GM18526 (cell line): ENCODE results near the gene OR2AT4.

ENCODE experiments used
- POLR2A ChIP-seq: IDR thresholded peaks from 3 replicates; pipeline ENCODE4 v1.6.1; 2011; ENCODE audit not compliant: insufficient read length; ENCODE audit errors: extremely low read depth

OR2AT4 gene

DNA sequence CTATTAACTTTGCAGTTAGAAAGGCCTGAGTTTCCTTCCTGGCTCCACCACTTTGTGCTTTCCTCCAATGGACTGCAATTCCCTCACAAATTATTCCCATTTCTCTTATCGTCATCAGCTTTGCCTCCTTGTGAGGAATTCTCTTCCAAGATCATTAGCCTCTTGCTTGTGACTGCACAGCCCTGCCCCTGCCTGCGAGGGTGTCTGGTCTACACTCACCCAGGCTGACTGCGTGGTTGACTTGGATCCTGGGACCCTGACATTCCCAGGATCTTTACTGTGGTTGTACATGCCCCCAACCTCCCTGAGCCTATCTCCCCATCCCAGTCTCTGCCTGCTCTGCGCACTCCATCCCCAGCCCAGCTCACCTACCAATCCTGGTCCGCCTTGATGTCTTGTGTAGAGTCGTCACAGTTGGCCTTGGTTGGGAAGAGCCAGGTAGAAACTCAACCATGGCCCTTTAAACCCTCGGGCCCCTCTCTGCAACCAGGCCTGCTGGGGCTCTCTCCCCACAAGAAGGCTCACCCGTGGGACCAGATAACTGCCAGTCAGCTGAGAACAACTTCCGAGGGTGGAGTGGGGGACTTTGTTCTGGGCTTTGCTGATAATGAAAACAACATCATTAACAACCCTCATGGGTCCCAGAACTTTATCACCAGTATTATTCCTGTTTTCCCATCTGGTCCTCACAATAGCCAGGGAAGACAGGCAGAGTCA, at the start of gene OR2AT4:
Gene OR2AT4, minus strand, starts transcription at position 421 of the 717 bp plus-strand sequence.
- TF ChIP-seq POLR2A: no peak

DNA sequence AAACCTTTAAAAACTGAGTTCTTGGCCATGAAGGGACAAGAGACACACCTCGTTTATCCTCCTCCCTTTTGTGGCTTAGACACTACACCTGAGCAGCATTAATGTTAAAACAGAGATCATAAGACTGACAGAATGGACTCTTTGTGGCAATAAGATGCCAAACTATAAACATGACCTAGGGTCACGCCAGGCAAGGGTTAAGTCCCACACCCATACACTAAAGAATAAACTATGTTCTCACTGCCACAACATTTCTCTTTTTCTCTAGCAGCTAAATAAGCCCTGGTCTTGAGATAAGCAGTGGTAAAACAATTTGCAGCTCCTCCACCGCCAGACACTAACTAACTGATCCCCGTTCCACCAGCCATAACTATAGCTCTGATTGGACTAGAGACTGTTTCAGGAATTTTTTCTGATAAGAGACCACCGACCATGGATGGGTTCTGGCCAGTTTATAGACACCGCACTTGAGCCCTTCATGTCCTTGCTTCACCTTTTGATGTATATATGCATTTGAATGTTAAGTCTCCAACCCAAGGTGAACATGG, 49.4 kb upstream of the OR2AT4 start:
- TF ChIP-seq POLR2A: no peak

DNA sequence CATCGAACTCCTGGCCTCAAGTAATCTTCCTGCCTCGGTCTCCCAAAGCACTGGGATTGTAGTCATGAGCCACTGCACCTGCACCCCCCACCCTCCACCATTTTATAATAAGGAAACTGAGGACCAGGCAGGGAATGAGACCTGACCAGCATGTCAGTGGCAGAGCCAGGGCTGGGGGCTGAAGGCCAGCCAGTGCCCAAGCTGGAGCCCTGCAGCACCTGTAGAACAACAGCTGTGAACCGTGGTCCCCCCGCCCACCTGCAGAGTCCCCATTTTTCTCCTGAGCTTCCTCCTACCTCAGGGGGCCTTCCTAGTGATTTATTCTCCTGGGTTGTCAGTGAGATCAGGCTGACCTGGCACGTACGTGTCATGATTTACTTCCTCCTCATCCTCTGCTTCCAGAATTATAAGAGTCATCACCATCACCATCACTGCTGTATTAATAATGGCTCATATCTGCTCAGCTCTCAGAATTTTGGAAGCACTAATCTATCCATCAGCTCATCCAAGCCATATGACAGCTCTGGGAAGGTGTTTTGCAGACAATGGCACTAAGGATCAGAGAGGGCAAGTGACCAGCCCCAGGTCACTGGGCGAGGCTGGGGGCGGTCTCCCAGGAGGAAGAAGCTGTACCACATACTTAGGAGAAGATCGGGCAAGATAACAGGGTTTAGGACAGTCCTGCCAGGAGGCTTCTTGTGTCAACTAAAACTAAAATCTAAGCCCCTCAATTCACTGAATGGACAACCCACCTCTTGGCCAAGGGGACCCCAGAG, 48.7 kb upstream of the OR2AT4 start:
- no peak for TF ChIP-seq POLR2A

DNA sequence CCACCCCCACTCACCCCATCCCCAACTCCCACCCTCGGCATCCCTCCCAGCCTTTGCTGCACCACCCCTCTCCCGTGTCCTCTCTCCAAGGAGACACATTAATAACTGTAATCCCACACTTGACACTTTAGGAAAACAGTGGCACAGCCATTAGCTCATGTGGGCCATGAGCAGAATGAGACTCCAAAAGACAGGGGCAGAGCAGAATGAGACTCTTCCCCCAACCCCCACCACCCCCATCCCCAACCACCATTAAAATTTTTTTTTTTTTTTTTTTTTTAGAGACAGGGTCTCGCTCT, 48.0 kb upstream of the OR2AT4 start:
- no peak for TF ChIP-seq POLR2A

DNA sequence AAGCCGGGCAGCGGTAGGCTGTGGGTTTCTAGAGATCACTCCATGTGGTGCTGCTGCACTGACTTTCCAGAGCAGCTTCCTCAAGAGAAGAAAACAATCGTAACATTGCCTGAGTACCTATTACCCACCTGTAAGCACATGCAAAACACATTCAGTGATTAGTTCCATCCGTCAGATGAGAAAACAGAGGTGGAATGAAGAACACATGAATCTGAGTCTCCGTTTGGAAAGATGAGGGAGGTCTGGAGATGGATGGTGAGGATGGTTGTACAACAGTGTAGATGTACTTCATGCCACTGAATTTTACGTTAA, 46.7 kb upstream of the OR2AT4 start:
- no peak for TF ChIP-seq POLR2A

DNA sequence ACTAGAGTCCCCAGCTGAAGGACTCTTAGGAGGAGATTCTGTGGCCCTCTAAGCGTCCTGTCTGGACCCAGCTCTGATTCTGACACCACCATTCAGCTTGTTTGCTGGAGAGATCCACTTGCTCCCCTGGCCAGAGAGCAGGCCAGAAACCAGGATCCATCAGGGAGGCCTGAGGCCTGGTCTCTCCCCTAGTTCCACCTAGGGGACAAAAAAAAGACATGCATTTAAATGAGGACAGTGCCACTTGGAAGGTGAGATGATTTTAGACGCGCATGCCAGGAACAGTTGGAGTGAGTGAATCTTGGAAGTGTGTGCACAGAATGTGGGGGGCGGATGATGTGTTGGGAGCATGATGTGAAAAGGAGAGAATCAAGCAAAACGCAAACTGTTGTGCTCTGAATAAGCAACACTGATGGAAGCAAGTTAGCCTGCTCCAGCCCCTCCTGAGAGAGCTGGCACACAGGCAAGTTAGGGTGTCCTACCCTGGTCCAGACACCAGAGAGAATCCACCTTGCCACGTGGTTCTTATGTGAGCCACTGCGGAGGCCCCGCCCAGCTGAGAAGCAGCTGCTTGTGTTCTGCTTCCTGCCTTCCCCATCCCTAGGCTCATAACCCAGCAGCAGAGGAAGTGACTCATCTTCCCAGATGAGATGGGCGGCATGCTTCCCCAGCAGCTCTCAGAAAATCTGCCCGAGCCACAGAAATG, 46.2 kb upstream of the OR2AT4 start:
- TF ChIP-seq POLR2A: no peak

DNA sequence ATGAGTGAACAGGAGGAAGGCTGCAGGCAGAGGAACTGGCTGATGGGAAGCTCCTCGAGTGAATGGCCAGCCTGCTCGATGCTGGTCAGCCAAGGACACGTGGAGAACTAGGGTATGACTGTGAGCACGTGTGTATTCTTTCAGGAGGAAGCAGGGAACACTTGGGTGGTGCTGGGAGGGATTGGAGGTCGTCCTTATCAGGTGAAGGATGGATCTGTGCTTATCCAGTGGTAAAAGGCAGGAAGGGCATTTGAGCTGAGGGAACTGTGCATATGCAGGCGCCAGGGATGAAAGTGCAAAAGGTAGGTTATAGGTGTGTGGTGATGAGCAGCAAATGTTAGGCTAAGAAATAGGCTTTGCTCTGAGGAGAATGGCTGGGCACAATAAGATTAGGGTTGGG, 44.5 kb upstream of the OR2AT4 start:
- no peak for TF ChIP-seq POLR2A

DNA sequence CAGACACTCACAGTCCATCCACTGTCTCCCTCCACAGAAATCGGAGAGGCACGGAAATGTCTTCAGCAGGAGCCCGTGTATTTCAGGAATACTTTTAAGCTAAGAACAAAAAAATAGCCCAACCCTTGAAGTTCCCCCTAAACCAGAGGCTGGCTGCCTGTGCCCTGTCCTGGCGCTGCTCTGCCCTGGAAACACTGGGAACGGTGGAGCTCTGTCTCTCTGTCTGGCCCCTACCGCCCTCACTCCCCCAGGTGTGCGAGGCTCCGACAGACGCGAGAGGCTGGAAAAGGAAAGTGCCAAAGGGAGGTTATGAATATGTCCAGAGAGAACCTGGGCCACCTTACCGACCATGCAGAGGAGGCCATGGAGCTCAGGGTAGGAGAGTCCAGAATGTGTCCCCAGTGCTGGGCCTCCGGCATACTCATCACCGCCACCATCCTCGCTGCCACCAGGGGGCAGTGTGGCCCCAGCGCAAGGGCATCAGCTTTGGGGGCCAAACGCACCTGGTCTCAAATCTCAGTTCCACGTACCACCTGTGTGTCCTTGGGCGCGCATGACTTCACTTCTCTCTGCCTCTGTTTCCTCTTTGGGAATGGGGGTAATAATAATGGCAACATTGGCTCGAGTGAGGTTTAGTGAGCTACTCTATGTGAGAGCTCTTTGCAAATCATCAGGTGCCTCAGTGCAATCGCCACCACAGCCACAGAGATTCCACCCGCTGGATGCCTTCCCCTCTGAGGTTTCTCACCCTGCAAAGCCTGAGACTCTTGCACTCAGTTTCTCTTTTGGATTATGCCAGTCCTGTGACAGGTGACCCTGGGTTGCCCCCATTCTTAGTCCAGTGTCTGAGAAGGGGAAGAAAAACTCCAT, 43.8 kb upstream of the OR2AT4 start:
- no peak for TF ChIP-seq POLR2A

DNA sequence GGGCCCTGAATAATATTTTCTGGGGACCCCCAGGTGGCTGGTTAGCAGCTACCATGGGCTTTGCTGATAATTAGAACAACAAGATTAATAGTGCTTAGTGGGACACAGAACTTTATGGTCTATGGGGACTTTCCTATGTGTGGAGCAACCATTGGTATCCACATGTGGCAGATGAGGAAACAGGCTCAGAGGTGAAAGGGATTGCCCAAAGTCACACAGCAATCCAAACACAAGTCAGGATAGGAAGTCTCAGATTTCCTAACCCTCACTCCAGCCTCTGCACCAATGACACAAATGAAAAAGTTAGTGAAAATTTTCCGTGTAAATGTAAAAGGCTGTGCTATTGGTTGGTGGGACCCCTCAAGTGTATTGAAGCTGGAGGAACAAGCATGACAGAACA, 39.0 kb upstream of the OR2AT4 start:
- no peak for TF ChIP-seq POLR2A

DNA sequence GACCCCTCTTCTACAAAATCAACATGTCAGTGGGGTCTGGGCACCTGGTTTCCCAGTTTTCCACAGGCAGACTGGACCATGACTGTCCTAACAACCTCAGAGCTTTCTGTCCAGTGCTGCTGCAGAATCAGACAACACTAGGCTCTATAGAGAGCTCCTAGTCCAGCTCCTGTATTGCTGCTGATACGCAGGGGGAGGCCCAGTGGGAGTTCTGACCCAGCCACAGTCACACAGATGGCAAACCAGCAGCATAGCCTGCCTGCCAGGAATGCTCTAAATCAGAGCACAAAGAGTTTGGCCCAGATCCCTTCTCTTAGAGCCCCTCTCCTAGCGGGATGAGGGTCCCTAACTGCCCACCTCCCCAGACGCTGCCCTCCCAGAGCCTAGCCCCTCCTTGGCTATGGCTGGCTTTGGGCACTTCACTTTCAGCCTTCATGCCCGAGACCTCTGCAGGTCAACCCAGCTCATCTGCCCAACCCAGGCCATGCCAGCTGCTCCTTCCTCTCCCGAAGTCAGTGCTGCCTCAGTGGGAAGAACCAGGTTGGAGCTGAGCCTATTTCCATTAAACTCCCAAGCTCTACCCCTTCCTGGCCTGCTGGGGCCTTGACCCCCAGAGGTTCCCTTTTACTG, 38.5 kb upstream of the OR2AT4 start:
- TF ChIP-seq POLR2A: no peak

DNA sequence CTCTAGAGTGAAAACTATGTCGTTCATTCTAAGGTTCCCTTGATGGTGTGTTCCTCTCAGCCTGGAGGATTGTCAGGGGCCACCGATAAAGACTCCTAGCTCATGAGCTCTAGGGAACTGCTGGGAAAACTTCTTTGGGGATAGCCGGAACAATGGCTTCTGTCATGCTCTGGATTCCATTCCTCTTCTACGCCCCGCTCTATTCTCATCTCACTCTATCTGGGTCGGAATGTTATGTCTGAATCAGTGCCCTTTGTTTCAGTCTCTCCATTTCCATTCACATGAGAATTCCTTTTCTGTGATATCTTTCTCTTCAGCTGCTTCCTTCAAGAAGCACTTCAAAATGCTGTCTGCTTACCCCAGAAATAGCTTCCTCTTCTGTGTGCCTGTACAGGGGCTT, 37.3 kb upstream of the OR2AT4 start:
- TF ChIP-seq POLR2A: no peak

DNA sequence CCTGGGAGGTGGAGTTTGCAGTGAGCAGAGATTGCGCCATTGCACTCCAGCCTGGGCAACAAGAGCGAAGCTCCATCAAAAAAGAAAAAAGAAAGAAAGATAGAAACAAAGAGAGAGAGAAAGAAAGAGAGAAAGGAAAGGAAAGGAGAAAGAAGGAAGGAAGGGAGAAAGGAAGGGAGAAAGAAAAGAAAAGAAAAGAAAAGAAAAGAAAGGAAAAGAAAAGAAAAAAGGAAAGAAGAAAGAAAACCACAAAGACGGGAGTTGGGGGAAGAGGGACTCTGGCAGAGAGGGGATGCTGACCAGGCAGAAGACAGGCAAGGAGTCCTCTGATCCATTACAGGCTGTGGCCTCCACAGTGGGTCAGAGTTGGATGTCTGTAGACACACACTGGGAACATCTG, 35.4 kb upstream of the OR2AT4 start:
- no peak for TF ChIP-seq POLR2A

DNA sequence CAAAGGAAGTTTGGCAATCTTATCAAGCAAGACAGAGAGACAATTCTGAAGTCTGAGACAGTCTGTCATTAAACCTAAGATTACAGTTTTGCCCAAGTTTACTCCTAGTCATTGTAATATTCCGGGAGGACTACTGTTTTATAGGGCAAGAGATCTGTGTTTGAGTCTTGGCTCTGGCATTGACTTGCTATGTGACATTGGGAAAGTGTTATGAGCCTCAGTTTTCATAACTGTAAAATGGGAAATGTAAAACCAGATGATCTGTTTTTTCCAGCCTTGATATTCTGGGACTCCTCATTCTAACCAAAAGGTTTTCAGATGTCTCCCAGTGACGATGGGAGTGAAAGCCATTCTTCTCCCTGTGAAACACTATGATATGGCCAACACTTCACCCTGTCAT, 29.9 kb upstream of the OR2AT4 start:
- TF ChIP-seq POLR2A: no peak

DNA sequence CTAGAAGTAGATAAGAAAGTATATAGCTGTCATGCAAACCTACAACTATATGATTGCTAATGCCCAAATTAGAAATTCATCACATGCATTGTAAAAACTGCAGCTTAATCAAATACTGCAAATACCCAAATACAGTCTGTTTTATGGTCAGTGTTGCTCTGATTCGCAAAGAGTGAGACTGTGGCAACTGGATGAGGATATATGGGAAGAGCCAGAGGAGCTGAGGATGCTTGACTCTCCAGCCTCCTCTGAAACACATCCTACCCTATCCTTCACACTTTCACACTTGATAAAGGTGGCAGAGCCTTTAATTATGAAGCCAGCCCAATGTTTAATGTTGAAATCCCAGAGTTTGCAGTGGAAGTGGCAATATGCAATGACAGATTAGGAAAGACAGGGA, 21.9 kb upstream of the OR2AT4 start:
- no peak for TF ChIP-seq POLR2A

DNA sequence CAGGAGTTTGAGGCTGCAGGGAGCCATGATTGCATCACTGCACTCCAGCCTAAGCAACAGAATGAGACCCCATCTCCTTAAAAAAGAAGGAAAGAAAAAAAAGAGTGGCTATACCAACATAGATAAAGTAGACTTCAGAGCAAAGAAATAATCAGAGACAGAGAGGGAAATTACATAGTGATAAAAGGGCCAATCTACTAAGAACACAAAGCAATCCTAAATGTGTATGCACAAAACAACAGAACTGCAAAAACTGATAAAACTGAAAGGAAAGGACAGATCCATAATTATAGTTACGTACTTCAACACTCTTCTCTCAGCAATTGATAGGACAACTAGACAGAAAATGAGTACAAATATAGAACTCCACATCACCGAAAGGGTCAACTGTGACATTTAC, 17.8 kb upstream of the OR2AT4 start:
- no peak for TF ChIP-seq POLR2A

DNA sequence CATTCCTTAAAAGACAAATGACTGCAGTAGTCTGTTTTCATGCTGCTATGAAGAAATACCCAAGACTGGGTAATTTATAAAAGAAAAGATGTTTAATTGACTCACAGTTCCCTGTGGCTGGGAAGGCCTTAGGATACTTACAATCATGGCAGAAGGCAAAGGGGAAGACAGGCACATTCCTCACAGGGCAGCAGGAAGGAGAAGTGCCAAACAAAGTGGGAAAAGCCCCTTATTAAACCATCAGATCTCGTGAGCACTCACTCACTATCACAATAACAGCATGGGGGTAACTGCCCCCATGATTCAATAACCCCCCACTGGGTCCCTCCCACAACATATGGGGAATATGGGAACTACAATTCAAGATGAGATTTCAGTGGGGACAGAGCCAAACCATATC, 16.4 kb upstream of the OR2AT4 start:
- no peak for TF ChIP-seq POLR2A
